HepG2 (cell line): ENCODE results near the gene LCAT. TPM values are rescaled to one million over a fixed set of nuclear protein-coding genes. Genes with fewer than 3 reads are reported as not detected.

Experiments used
- ATAC-seq: fragments of 200-7000 bp; cut with Tn5 transposase; 3 replicates; pipeline ENCODE4 v1.9.1; 2020; ENCODE audit warnings: mild to moderate bottlenecking, moderate library complexity
- BruUV-seq: library from RNA; stranded (reverse); fragments of 400-500 nt; replicated peaks from 2 replicates; lab custom pipeline; 2021; lab: Mats Ljungman, UMichigan
- CTCF ChIA-PET: fragments of 300-600 bp; formaldehyde crosslinking; extraction: SDS; loops from one replicate; lab custom pipeline; 2021; ENCODE audit warnings: low total read pairs, inconsistent platforms, low intra/inter-chr PET ratio; lab: Yijun Ruan, JAX
- POLR2A ChIA-PET: fragments of 350-600 bp; sonication (Branson Sonifier 250); formaldehyde crosslinking; loops from one replicate; lab custom pipeline; 2020; ENCODE audit warnings: antibody characterized with exemption, inconsistent platforms; lab: Yijun Ruan, JAX
- DNase-seq: peaks from one replicate; pipeline ENCODE4 v3.0.0-alpha.2; 2015; ENCODE audit warnings: low spot score
- FAIRE-seq: peaks from 3 replicates; lab custom pipeline; 2011; peaks lifted over from hg19 to GRCh38; lab: Jason Lieb, UNC
- H2AFZ ChIP-seq: one replicate; pipeline ENCODE4 v1.6.1; 2011; ENCODE audit warnings: low read length, inconsistent platforms
- H3K27ac ChIP-seq: fragments of 300-600 bp; 3 replicates; pipeline ENCODE4 v1.8.0; 2011; ENCODE audit warnings: mixed run types, mild to moderate bottlenecking, mixed read lengths, low read length, inconsistent platforms; ENCODE audit not compliant: insufficient read depth; ENCODE audit errors: extremely low read length
- H3K27me3 ChIP-seq, 2 experiments: fragments of 200-600 bp in 1 of 2; 2 replicates in 1 of 2; 3 replicates in 1 of 2; pipeline versions ENCODE4 v1.6.0 to v1.8.0; 2011; ENCODE audit warnings: low read length in 2 of 2, mild to moderate bottlenecking in 2 of 2, moderate library complexity in 2 of 2, inconsistent platforms in 1 of 2; ENCODE audit not compliant: insufficient read depth in 2 of 2, control insufficient read depth in 1 of 2
- H3K36me3 ChIP-seq, 2 experiments: fragments of 200-600 bp in 1 of 2; replicated peaks in 1 of 2; 2 replicates in 1 of 2; 3 replicates in 1 of 2; pipeline versions ENCODE4 v1.5.1 to v1.8.0; 2011; ENCODE audit warnings: low read length in 2 of 2, inconsistent platforms in 1 of 2; ENCODE audit not compliant: insufficient read depth in 2 of 2, control insufficient read depth in 1 of 2
- H3K4me1 ChIP-seq: 2 replicates; pipeline ENCODE4 v1.5.1; 2012; ENCODE audit warnings: low read length, inconsistent platforms; ENCODE audit not compliant: insufficient read depth
- H3K4me2 ChIP-seq: 2 replicates; pipeline ENCODE4 v1.6.0; 2011; ENCODE audit warnings: low read depth, low read length, inconsistent platforms
- H3K4me3 ChIP-seq, 3 experiments: fragments of 200-600 bp in 1 of 3; sonication (generic), shearing (Covaris generic) in 1 of 3; replicated peaks in 1 of 3; 2 replicates each; pipeline ENCODE4 v1.5.1; 2011 to 2016; ENCODE audit warnings: low read length in 3 of 3, inconsistent platforms in 2 of 3, low read depth in 2 of 3, mild to moderate bottlenecking in 2 of 3, control low read depth in 1 of 3, mixed read lengths in 1 of 3; ENCODE audit not compliant: insufficient read depth in 1 of 3
- H3K79me2 ChIP-seq: one replicate; pipeline ENCODE4 v1.6.1; 2011; ENCODE audit warnings: low read length, inconsistent platforms; ENCODE audit not compliant: insufficient read depth
- H3K9ac ChIP-seq: 2 replicates; pipeline ENCODE4 v1.6.0; 2011; ENCODE audit warnings: mild to moderate bottlenecking, low read depth, low read length, inconsistent platforms; ENCODE audit not compliant: insufficient read depth
- H3K9me3 ChIP-seq: 2 replicates; pipeline ENCODE4 v1.5.1; 2012; ENCODE audit warnings: mild to moderate bottlenecking, low read length
- H4K20me1 ChIP-seq: 2 replicates; pipeline ENCODE4 v1.6.0; 2011; ENCODE audit warnings: inconsistent platforms, mild to moderate bottlenecking, low read length, moderate library complexity; ENCODE audit not compliant: insufficient read depth
- AGO2 ChIP-seq: fragments of 200-400 bp; formaldehyde crosslinking; optimal IDR thresholded peaks from 2 replicates; pipeline ENCODE3; 2017; ENCODE audit warnings: mild to moderate bottlenecking, low read depth, low read length, moderate library complexity
- ATF7 ChIP-seq, 2 experiments: fragments of 450-650 bp in 1 of 2; sonication (generic) in 1 of 2; formaldehyde crosslinking in 1 of 2; IDR thresholded peaks; 2 replicates each; pipeline versions ENCODE4 v1.4.0 to v1.6.1; 2016 to 2020; ENCODE audit warnings: antibody characterized with exemption in 1 of 2, mild to moderate bottlenecking in 1 of 2, missing genetic modification reagents in 1 of 2
- BCL3 ChIP-seq: sonication (generic); formaldehyde crosslinking; IDR thresholded peaks from 2 replicates; pipeline ENCODE4 v1.5.1; 2020; ENCODE audit warnings: mild to moderate bottlenecking, missing genetic modification reagents, moderate library complexity
- FLYWCH1 ChIP-seq: sonication (generic); formaldehyde crosslinking; IDR thresholded peaks from 2 replicates; pipeline ENCODE4 v1.8.1; 2023; ENCODE audit warnings: mild to moderate bottlenecking, missing genetic modification reagents
- RARA ChIP-seq: IDR thresholded peaks from 2 replicates; pipeline ENCODE4 v1.6.1; 2016; ENCODE audit warnings: missing genetic modification reagents, missing compliant biosample characterization
- RBFOX2 ChIP-seq: fragments of 200-400 bp; formaldehyde crosslinking; IDR thresholded peaks from 2 replicates; pipeline ENCODE4 v1.6.1; 2017; ENCODE audit warnings: low read depth, mild to moderate bottlenecking, low read length
- RFX1 ChIP-seq: fragments of 450-650 bp; IDR thresholded peaks from 2 replicates; pipeline ENCODE4 v1.6.1; 2017
- TOPORS ChIP-seq: sonication (generic); formaldehyde crosslinking; IDR thresholded peaks from 2 replicates; pipeline ENCODE4 v1.8.0; 2023; ENCODE audit warnings: mild to moderate bottlenecking, missing genetic modification reagents
- ZFP91 ChIP-seq: sonication (generic); formaldehyde crosslinking; IDR thresholded peaks from 2 replicates; pipeline ENCODE4 v1.9.0; 2022; ENCODE audit warnings: missing genetic modification reagents, mild to moderate bottlenecking, borderline replicate concordance
- ZKSCAN5 ChIP-seq: sonication (generic); formaldehyde crosslinking; IDR thresholded peaks from 2 replicates; pipeline ENCODE4 v1.5.1; 2020; ENCODE audit warnings: mild to moderate bottlenecking, missing genetic modification reagents
- ZNF407 ChIP-seq: sonication (generic); formaldehyde crosslinking; IDR thresholded peaks from one replicate; pipeline ENCODE4 v1.5.1; 2020; ENCODE audit warnings: mild to moderate bottlenecking, missing genetic modification reagents; ENCODE audit errors: not compliant biosample characterization
- ZNF550 ChIP-seq: sonication (generic); formaldehyde crosslinking; IDR thresholded peaks from 2 replicates; pipeline ENCODE4 v1.4.0; 2020; ENCODE audit warnings: mild to moderate bottlenecking, missing genetic modification reagents, borderline replicate concordance
- WGBS: methylation state at CpG from one replicate; pipeline ENCODE4 v1.1.6; 2017; ENCODE audit warnings: low lambda C conversion rate; 5-methylcytosine and 5-hydroxymethylcytosine counted together
- in situ Hi-C: cut with HindIII; loops from 2 replicates; pipeline ENCODE4 v1.10.0; 2017; ENCODE audit warnings: low pct_unique_long_range_greater_than_20kb; ENCODE audit not compliant: extremely low pct_ligation_motif_present
- intact Hi-C: fragments of 100-400 bp; cut with micrococcal nuclease; formaldehyde crosslinking; loops from one replicate; pipeline ENCODE4 v1.10.0; 2022; ENCODE audit not compliant: unreplicated experiment
- polyA plus RNA-seq, 8 experiments: library from polyadenylated mRNA; depleted of rRNA in 3 of 8; stranded (reverse) in 7 of 8; unstranded in 1 of 8; fragments of >200 nt; fragmentation: Illumina TruSeq in 4 of 8; extraction: Trizol in 4 of 8; gene quantifications; 2 replicates each; pipeline versions ENCODE4 v1.2.1 to v1.2.3, GENCODE V29; 2011 to 2016; ENCODE audit warnings: low read depth in 4 of 8, missing spikeins in 1 of 8, mixed read lengths in 1 of 8; ENCODE audit not compliant: insufficient read depth in 1 of 8
- total RNA-seq, 5 experiments: library from RNA; depleted of rRNA; stranded (reverse); fragments of >200 nt; fragmentation: Illumina TruSeq; extraction: Trizol; gene quantifications; 2 replicates each; pipeline ENCODE4 v1.2.3, GENCODE V29; 2016; ENCODE audit warnings: low read depth in 1 of 5

LCAT gene
- total and polyA plus RNA-seq, 2 of the 13 experiments (the other 11 are each of a cell fraction or from before 2014, with no cell fraction given), result 36.1 to 38.9 TPM

GRCh38 chr16:67946966-67947558, 3.1 kb upstream of the LCAT start:
- intact Hi-C loops, result no loop called here
- ATAC-seq, result no peak
- Histone ChIP-seq H3K9me3 (no peaks in the 10 kb centered on the region), H4K20me1 (peaks cover 6% of the 10 kb centered on the region; the same call in 1 of the 2 replicates), H3K79me2 (no peaks in the 10 kb centered on the region), H3K27ac (no peak overlapping the region), H3K4me2 (no peak overlapping the region), H3K4me1 (peaks cover 40% of the 10 kb centered on the region), H3K36me3 (peaks cover 57 to 77% of the 10 kb centered on the region in 2 experiments), H3K4me3 (no peak overlapping the region), H2AFZ (no peak overlapping the region), H3K9ac (no peak overlapping the region), H3K27me3 (no peaks in the 10 kb centered on the region)
- ChIA-PET POLR2A (interaction anchor here (0.8 to 13.6 kb wide), 2 partner anchors 12 to 17 kb away, joined by 3 to 226 read pairs; partner anchors contain the start of gene SLC12A4), CTCF (no interaction called here)
- BruUV-seq, result no TSS peak
- in situ Hi-C loops, result no loop called here
- WGBS, result 99% methylated on average over 13 of the region's 28 CpGs
- no peak for FAIRE-seq
- DNase-seq, result no peak
- TF ChIP-seq TOPORS (no peak), ZFP91 (0 out of 2 replicates have a peak, but pooled peaks have one; percentile 8), FLYWCH1 (CRISPR knock-in tag) (no peak), ZNF407 (CRISPR knock-in tag) (peak; percentile 47), ZKSCAN5 (no peak), RFX1 (no peak), BCL3 (CRISPR knock-in tag) (no peak), ZNF550 (no peak), AGO2 (peak; percentile 42), RARA (CRISPR knock-in tag) (no peak), ATF7 (IDR thresholded peaks at IDR 0.05) (no peak), ATF7 (CRISPR knock-in tag; IDR thresholded peaks at IDR 0.05) (no peak), RBFOX2 (peak; percentile 36; the same call in 1 of the 2 replicates)
